Stomach (tissue), 4 donors: Measurements from ENCODE around the gene PFKL.

Experiments used
- EP300 ChIP-seq: sonication (generic); formaldehyde crosslinking; IDR thresholded peaks from one replicate; pipeline ENCODE4 v1.6.1; 2017; ENCODE audit warnings: antibody characterized with exemption
- TF ChIP-seq, protein P1 (sequence below), 7 experiments: fragments of 450-650 bp in 4 of 7; fragments of 200-600 bp in 3 of 7; sonication (generic) in 3 of 7; IDR thresholded peaks; one replicate each; pipeline ENCODE4 v1.5.1; 2016 to 2019; ENCODE audit warnings: antibody characterized with exemption in 7 of 7, control low read depth in 2 of 7, mild to moderate bottlenecking in 1 of 7

DNA sequence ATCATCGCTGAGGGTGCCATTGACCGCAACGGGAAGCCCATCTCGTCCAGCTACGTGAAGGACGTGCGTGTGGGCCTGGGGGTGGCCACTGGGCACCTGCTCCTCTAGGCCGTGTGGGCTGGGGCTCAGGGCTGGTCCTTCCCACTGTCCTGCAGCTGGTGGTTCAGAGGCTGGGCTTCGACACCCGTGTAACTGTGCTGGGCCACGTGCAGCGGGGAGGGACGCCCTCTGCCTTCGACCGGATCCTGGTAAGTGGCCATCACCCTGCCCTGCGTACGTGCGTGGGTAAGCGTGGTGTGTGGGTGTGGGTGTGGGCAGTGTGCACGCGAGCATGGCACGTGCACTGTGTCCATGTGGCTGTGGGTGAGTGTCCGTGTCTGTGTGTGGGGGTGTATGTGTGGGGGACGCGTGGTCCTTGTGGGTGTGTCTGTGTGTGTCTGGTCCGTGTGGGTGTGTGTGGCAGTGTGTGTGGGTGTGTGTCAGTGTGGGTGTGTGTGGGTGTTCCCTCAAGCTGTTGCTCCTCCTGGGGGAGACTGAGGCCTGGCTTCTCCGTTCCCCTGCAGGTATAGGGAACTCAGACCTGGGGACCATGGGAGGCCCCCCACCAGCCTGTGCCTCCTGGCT, 16.5 kb downstream of the PFKL start:
- no peak for TF ChIP-seq EP300
- TF ChIP-seq, protein P1, sequence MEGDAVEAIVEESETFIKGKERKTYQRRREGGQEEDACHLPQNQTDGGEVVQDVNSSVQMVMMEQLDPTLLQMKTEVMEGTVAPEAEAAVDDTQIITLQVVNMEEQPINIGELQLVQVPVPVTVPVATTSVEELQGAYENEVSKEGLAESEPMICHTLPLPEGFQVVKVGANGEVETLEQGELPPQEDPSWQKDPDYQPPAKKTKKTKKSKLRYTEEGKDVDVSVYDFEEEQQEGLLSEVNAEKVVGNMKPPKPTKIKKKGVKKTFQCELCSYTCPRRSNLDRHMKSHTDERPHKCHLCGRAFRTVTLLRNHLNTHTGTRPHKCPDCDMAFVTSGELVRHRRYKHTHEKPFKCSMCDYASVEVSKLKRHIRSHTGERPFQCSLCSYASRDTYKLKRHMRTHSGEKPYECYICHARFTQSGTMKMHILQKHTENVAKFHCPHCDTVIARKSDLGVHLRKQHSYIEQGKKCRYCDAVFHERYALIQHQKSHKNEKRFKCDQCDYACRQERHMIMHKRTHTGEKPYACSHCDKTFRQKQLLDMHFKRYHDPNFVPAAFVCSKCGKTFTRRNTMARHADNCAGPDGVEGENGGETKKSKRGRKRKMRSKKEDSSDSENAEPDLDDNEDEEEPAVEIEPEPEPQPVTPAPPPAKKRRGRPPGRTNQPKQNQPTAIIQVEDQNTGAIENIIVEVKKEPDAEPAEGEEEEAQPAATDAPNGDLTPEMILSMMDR (IDR thresholded peaks at IDR 0.05) = no peak
